Measurements from ENCODE around the gene HPCAL1.

Gene HPCAL1

GRCh38 chr2:10322973-10323372 is 20.3 kb downstream of the HPCAL1 start:
- no peak for DNase-seq (ENCODE audit: low spot score)

DNA sequence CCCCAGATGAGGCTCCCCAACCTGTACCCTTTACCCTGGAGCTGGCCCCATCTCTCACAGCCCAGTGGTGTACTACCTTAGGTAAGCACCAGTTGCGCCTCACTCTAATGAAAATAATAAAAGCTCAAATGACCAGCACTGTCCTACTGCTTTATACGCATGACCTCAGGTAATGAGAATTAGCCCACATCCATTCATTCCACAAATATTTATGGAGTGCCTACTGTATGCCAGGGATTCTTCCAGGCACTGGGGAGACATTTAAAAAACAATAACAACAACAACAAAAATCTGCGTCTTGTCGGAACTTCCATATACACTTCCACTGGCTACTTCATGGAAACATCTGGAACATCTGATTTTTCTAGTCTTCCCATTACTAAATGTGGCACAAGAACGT is 20.8 kb downstream of the HPCAL1 start:
- DNase-seq (ENCODE audit: low spot score), result no peak

DNA sequence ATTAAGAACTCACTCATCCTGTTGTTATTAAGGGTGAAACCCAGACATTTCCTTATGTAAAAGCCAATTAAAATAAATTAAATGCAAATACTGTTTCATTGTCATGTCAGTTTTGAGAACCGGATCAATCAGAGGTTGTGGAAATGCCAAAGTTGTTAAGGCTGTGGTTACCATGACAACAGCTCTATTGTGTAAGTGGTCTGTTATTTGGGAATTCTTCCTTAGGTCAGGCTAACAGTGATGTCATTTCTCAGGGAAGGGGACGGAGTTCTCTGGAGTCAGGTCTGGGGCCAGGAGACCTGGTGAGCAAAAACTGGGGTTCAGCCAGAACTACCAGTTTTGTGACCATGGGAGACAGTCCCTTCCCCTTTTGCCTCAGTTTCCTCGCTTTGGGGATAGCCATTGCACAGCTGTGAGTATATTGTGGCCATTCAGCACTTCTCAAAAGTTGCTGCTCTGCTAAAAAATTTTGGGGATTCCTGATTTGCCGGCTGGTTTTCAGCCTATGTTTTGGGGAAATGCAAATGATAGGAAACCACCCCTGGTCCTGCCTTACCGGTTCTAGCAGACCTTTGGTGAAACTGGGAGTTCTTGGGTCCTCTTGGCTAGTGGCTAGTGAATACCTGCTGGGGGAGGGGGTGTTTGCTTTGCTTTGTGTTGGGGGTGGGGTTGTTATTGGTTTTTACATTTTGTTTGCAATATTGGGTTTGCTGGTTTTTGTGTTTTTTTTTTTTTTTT is 21.6 kb downstream of the HPCAL1 start:
- no peak for DNase-seq (ENCODE audit: low spot score)

DNA sequence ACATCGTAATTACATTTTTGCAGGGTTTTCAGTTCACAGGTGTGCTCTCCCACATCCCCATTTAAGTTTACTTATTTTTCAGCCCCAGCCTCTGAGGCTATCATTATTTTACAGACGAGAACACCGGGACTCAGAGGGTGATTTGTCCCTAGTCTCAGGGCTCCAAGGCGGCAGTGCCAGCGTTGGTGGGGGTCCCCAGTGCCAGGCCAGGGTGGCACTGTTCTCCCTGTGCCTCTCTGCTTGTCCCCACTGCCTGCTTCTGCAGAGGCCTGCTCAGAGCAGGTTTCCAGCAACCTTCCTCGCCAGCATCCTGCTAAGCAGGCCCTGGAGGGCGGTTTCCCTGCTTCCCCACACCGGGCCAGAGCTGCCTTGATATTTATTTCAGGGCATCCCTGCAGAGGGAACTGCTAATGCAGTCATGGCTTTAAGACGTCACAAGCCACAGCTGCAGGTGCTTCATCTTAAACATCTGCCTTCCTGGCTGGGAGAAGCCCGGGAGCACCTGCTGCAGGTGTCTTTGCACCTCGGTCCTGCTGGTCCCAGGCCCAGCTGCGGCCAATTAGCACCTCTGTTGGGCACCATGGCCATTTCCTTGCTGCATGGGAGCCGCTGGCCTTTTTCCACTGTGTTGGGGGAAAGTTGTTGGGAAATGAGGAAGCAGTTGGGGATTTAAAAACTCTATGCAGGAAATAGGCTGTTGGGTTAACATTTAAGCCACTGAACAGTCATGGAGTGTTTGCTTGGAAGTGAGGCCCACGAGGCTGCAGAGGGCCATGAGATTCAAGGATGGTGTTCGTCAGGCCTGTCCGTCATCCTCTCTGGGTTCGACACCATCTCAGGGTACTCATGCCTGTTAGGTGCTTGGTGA is 22.8 kb downstream of the HPCAL1 start:
- DNase-seq (ENCODE audit: low spot score), result no peak

GRCh38 chr2:10326151-10326616 is 23.5 kb downstream of the HPCAL1 start:
- DNase-seq (ENCODE audit: low spot score), result no peak

- no peak for DNase-seq (ENCODE audit: low spot score)
Observed at GRCh38 chr2:10326707-10327594, 24.2 kb downstream of the HPCAL1 start.

DNA sequence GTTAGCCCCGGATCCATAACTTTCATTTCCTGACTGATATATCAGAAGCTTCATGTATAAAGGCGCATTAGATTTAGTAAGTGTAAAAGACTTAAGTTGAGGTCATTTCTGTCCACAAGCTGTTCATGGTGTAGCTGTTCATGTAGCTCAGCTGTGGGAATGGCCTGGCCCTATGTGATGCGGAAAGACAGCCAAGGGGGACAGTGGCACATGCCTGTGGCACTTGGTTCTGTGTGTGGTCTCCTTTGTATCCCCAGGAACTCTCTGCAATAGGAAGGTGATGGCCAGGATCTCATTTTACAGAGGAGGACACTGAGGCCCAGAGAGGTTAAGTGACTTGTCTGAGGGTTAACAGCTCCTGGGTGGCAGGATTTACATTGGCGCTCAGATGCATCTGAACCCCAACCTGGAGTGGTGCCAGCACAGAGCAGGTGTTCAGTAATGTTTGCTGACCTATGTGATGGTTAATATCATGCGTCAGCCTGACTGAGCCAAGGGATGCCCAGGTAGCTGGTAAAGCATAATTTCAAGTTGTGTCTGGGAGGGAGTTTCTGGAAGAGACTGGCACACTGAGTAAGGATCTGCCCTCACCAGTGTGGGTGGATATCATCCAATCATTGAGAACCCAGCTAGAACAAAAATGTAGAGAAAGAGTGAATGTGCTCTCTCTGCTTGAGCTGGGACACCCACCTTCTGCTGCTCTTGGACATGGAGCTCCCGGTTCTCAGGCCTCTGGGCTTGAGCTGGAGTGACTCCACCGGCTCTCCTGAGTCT is 25.4 kb downstream of the HPCAL1 start:
- no peak for DNase-seq (ENCODE audit: low spot score)

DNA sequence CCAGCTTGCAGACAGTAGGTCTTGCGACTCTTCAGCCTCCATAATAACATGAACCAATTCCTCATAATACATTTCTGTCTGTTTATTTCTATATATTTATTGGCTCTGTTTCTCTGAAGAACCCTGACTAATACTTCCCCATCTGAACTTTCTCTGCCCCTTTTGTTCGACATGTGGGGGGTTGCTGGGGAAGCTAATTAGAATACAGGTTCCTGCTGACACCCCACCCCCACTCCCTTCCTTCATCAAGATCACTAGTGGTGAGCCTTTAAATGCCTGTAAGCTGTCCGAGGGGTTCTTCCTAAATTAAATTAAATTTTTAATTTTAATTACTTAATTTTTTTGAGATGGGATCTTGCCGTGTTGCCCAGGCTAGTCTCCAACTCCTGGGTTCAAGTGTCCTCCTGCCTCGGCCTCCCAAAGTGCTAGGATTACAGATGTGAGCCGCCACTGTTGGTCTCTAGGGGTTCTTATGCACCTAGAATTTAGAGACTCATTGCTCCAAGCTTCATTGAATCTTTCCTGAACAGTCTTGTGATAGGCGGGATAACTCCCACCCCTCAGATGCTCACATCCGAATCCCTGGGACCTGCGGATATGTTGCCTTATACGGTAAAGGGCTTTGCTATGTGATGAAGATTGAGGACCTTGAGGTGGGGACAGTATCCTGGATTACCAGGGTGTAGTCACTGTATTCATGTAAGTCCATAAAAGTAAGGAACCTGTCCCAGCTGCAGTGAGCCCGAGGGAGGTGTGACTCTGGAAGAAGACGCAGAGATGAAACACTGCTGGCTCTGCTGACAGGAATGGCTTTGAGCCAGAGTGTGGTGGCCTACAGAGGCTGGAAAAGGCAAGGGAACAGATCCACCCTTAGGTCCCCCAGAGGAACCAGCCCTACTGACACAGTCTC is 26.2 kb downstream of the HPCAL1 start:
- DNase-seq (ENCODE audit: low spot score), result no peak

DNA sequence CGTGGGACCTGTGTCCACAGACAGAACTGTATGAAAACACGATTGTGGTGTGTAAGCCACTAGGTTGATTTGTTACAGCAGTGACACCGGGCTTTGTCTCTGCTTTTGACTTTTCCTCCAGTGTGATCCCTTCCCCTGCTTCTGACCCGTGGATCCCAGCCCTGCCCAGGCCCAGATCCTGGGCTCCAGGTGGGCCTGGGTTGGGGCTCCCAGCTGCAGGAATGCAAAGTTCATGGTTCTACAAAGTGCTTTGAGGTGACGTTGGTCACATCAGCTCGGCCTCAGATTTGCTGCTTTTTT is 26.8 kb downstream of the HPCAL1 start:
- DNase-seq (ENCODE audit: low spot score), result no peak

DNA sequence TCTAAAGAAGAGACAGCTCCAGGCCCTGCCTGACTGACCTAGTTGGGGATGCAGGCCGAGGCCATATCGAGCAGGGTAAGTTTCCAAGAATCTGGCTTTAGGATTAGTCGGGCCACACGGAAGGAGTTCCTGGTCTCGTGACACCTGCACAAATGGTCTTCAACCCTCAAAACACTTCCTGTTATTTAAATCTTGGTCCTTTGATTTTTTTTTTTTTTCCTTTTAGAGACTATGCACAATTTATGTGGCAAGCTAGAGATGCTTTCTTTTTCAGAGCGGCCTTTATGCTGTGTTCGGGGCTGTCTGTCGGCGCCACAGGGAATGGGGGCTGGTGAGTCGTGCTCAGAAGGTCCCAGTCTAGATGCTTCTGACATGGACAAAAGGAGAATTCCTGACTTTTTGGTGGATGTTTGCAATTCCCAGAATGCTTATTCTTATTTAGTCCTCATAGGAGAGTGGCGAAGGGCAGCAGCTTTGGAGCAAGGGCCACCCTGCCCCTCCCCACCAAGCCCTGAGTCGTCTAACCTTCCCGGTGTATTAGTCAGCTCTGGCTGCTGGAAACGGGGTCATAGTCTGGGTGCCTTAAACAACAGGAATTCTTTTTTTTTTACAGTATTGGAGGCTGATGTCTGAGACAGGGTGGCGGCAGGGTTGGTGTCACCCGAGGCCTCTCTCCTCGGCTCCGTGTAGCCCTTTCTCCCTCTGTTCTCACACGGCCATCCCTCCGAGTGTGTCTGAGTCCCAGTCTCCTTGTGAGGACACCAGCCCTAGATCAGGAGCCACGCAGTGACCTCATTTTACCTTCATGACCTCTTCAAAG is 27.4 kb downstream of the HPCAL1 start:
- DNase-seq (ENCODE audit: low spot score), result no peak

- no peak for DNase-seq (ENCODE audit: low spot score)
Observed at GRCh38 chr2:10330700-10331026, 28.0 kb downstream of the HPCAL1 start.

- DNase-seq (ENCODE audit: low spot score), result no peak
Observed at GRCh38 chr2:10331027-10331701, 28.5 kb downstream of the HPCAL1 start.

- no peak for DNase-seq (ENCODE audit: low spot score)
Observed at GRCh38 chr2:10331702-10332401, 29.1 kb downstream of the HPCAL1 start.

DNA sequence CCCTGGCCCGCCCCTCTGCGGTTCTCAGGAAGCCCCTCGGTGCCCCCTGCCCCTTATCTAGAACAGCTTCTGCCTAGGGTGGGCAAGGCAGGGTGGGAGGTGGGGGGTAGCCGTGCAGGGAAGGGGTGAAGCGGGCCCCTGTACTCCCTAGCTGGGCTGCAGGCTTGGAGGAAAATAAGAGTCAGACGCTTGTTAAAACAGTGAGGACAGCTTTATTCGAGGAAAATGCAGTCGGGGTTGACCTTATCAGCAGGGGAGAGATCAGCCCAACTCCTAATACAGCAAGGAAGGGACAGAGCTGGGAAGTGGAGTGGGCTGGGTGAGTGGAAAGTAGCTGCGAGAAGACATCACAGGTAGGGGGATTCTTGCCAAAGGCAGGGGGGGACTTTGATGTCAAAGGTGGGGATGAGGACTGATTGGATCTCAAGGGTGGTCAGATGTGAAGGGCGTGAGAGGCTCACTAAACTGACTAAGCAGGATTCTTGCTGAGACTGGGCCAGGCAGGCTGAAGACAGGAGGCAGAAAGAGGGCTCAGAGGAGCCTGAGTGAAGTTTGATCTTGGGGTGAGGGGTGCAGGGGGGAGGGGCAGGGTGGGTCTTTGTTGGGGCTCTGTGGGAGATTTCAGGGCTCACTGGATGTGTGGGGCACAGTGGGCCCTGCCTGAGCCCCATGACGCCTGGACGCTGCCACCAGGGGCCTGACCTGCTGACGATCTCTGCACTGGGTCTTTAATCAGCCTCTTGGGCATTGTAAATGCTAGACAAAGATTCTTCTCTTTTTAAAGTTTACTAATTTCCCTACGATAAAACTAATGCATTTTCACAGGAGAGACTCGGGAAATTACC is 29.9 kb downstream of the HPCAL1 start:
- no peak for DNase-seq (ENCODE audit: low spot score)

GRCh38 chr2:10333247-10333613 is 30.5 kb downstream of the HPCAL1 start:
- no peak for DNase-seq (ENCODE audit: low spot score)

- no peak for DNase-seq (ENCODE audit: low spot score)
Observed at GRCh38 chr2:10333966-10334365, 31.3 kb downstream of the HPCAL1 start.

Measured in SK-N-DZ (cell line).